HTR-8/SVneo (cell line): ENCODE measurements around the gene ZEB1.
A peak's percentile ranks its signal among the peaks of the same experiment; 100 is the strongest.
"Not testable (repeated sequence)": the region's sequence is repeated elsewhere in the genome, so short reads cannot be mapped to it uniquely, and the experiment has no call there.

Experiments used
- DNase-seq: peaks from one replicate; pipeline ENCODE4 v3.0.0; 2011; ENCODE audit warnings: low spot score, mixed read lengths; ENCODE audit not compliant: insufficient read length
- FAIRE-seq: peaks from 2 replicates; lab custom pipeline; 2011; peaks lifted over from hg19 to GRCh38; lab: Jason Lieb, UNC

Gene ZEB1

GRCh38 chr10:31557854-31558253 is 238.8 kb downstream of the ZEB1 start:
- FAIRE-seq (no peak), DNase-seq (no peak)

DNA sequence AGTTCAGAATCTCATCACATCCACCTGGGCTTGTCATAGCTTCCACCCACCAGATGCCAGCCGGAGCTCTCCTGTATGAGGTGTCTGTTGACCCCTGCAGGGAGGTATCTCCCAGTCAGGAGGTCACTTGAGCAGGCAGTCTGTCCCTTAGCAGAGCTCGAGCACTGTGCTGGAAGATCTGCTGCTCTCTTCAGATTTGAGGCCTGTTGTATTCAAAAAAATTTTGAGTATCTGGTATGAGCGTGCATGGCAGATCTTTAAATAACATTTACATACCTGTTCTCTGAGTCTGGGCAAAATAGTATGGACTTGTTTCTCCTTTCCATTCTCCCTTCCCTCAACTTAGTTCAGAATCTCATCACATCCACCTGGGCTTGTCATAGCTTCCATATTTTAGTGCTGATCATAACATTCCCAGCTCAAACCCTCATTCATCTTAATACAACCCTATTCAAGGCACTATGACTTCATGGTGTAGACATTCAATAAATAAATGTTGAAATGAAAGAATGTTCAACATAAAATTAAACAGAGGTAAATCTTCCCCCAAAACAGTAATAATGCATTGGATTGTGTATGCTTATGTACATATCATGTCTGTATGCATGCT is 249.3 kb downstream of the ZEB1 start:
- FAIRE-seq, result peak; percentile 16
- not testable (repeated sequence) for DNase-seq

GRCh38 chr10:31574577-31574976 is 255.6 kb downstream of the ZEB1 start:
- FAIRE-seq, result peak; percentile 48
- DNase-seq, result no peak

- DNase-seq (no peak), FAIRE-seq (peak; percentile 13)
Observed at GRCh38 chr10:31578181-31578852, 259.3 kb downstream of the ZEB1 start.

DNA sequence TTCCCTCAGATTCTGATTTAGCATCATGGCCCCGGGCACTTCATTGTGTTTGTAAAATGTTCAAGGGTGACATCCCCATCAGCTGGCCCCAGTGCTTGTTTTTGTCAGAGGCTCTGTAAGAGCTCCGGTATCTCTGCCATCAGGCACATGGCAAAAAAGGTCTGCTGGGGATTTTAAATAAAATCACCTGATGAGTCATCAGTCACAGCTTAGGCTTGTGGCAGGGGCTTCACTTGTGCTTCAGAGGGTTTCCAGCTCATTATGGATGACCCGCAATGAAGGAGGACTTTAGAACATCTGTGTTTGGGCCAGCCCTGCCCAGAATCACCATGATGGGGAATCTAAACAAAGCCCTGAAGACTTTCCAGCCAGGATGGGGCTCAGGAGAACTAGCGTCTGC is 259.9 kb downstream of the ZEB1 start:
- FAIRE-seq (no peak), DNase-seq (no peak)
